Astrocyte (in vitro differentiated cells and primary cell): Measurements from ENCODE around the gene METRNL.

Experiments
- EZH2 ChIP-seq: IDR thresholded peaks from 2 replicates; pipeline ENCODE4 v1.6.1; 2012; ENCODE audit warnings: mild to moderate bottlenecking, low read length, inconsistent platforms; ENCODE audit not compliant: insufficient read depth
- TF ChIP-seq, protein P1 (sequence below): IDR thresholded peaks from 2 replicates; pipeline ENCODE4 v1.5.1; 2011; ENCODE audit warnings: low read depth, mild to moderate bottlenecking, inconsistent platforms, low read length, moderate library complexity; ENCODE audit not compliant: insufficient read depth

DNA sequence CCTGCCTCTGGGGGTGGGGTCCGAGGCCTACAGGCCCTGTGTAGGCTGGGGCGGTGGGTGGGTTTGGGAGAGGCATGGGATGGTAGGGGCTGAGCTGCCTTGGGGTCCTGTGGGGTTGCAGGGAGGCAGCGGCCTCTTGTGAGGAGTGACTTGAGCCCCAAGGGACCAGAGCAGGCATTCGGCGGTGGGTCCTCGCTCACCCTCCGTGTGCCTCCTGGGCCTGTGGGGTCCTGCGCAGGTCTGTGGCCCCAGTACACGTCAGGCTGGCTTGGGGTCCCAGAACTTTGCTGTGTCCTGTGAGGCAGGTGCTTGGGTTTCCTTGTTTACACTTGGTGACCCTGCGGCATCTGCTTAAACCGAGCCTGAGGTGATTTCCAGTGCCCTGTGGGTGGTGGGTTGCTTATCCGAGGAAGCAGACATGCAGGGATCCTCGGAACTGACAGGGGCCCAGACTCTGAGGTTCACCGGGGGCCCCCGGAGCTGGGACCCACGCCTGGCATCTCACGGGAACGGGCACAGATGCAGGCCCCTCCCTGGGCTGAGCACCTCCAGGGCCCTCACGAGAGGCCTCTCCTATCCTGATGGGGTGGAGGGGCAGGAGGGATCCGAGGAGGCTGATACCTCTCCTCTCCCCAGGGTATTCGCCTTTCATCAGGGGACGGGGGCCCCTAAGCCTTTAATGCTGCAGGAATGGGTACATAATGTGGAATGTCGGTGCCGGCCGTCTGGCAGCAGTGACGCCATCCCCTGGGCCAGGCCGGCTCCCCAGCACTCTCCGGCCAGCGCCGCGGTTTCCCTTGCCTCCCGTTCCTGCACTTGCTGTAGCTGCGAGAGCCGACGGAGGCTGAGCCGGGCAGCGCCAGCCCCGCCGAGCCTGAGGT is 7.7 kb downstream of the METRNL start:
- TF ChIP-seq, protein P1, sequence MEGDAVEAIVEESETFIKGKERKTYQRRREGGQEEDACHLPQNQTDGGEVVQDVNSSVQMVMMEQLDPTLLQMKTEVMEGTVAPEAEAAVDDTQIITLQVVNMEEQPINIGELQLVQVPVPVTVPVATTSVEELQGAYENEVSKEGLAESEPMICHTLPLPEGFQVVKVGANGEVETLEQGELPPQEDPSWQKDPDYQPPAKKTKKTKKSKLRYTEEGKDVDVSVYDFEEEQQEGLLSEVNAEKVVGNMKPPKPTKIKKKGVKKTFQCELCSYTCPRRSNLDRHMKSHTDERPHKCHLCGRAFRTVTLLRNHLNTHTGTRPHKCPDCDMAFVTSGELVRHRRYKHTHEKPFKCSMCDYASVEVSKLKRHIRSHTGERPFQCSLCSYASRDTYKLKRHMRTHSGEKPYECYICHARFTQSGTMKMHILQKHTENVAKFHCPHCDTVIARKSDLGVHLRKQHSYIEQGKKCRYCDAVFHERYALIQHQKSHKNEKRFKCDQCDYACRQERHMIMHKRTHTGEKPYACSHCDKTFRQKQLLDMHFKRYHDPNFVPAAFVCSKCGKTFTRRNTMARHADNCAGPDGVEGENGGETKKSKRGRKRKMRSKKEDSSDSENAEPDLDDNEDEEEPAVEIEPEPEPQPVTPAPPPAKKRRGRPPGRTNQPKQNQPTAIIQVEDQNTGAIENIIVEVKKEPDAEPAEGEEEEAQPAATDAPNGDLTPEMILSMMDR = no peak
- TF ChIP-seq EZH2 = no peak
